Activated T-helper 2 cell treated with anti-CD3 and anti-CD28 coated beads, Interferon-gamma antibody, Interleukin-2, Interleukin-4, amounts not matched to agents 10 μg/mL and 5 μg/mL and 100 μg/mL, durations not matched to agents 14 hours and 24 hours and 36 hours (primary cell): Measurements from ENCODE around the gene DNAH9. TPM values are rescaled to one million over a fixed set of nuclear protein-coding genes. Genes with fewer than 3 reads are reported as not detected.
A peak's percentile ranks its signal among the peaks of the same experiment; 100 is the strongest.

ENCODE experiments used
- DNase-seq: peaks from one replicate; pipeline ENCODE4 v3.0.0; 2021; ENCODE audit warnings: low spot score
- H3K27ac Mint-ChIP-seq: one replicate; pipeline ENCODE4 v1.8.0; 2021; ENCODE audit warnings: mixed read lengths
- H3K27me3 Mint-ChIP-seq: one replicate; pipeline ENCODE4 v1.8.0; 2021; ENCODE audit warnings: low read depth, mixed read lengths
- H3K36me3 Mint-ChIP-seq: one replicate; pipeline ENCODE4 v1.8.0; 2021; ENCODE audit warnings: low read depth, mixed read lengths
- H3K4me1 Mint-ChIP-seq: one replicate; pipeline ENCODE4 v1.8.0; 2021; ENCODE audit warnings: low read depth, mixed read lengths
- H3K4me3 Mint-ChIP-seq: one replicate; pipeline ENCODE4 v1.8.0; 2021; ENCODE audit warnings: low read depth, mild to moderate bottlenecking, moderate library complexity, mixed read lengths
- H3K9me3 Mint-ChIP-seq: one replicate; pipeline ENCODE4 v1.8.0; 2021; ENCODE audit warnings: mixed read lengths
- intact Hi-C: fragments of 100-400 bp; cut with micrococcal nuclease; formaldehyde crosslinking; loops from one replicate; pipeline ENCODE4 v1.15.1; 2023
- total RNA-seq: library from RNA; stranded (reverse); gene quantifications from 2 replicates; pipeline ENCODE4 v1.2.3, GENCODE V29; 2022

The DNAH9 gene, protein sequence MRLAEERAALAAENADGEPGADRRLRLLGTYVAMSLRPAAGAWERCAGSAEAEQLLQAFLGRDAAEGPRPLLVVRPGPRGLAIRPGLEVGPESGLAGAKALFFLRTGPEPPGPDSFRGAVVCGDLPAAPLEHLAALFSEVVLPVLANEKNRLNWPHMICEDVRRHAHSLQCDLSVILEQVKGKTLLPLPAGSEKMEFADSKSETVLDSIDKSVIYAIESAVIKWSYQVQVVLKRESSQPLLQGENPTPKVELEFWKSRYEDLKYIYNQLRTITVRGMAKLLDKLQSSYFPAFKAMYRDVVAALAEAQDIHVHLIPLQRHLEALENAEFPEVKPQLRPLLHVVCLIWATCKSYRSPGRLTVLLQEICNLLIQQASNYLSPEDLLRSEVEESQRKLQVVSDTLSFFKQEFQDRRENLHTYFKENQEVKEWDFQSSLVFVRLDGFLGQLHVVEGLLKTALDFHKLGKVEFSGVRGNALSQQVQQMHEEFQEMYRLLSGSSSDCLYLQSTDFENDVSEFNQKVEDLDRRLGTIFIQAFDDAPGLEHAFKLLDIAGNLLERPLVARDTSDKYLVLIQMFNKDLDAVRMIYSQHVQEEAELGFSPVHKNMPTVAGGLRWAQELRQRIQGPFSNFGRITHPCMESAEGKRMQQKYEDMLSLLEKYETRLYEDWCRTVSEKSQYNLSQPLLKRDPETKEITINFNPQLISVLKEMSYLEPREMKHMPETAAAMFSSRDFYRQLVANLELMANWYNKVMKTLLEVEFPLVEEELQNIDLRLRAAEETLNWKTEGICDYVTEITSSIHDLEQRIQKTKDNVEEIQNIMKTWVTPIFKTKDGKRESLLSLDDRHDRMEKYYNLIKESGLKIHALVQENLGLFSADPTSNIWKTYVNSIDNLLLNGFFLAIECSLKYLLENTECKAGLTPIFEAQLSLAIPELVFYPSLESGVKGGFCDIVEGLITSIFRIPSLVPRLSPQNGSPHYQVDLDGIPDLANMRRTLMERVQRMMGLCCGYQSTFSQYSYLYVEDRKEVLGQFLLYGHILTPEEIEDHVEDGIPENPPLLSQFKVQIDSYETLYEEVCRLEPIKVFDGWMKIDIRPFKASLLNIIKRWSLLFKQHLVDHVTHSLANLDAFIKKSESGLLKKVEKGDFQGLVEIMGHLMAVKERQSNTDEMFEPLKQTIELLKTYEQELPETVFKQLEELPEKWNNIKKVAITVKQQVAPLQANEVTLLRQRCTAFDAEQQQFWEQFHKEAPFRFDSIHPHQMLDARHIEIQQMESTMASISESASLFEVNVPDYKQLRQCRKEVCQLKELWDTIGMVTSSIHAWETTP (N-terminal part only)
- not detected in 2 replicates for total RNA-seq

- Mint-ChIP-seq H3K27me3 (peaks cover 6% of the 10 kb centered on the region), H3K4me1 (no peaks in the 10 kb centered on the region), H3K9me3 (peaks cover 4% of the 10 kb centered on the region), H3K36me3 (no peaks in the 10 kb centered on the region), H3K27ac (no peak within 1 kb of the TSS), H3K4me3 (no peak within 1 kb of the TSS)
- DNase-seq = peak; percentile 8
- intact Hi-C loops = no loop called here
These were observed at the start of gene DNAH9 for GRCh38 chr17:11598274-11599221. TSS of gene DNAH9 (plus strand) at chr17:11598470. CDS start at chr17:11598499, 29 bp downstream.

- no peak for DNase-seq
- H3K36me3 Mint-ChIP-seq = no peaks in the 10 kb centered on the region
- peaks cover 32% of the 10 kb centered on the region for H3K9me3 Mint-ChIP-seq
- no peaks in the 10 kb centered on the region for H3K27me3 Mint-ChIP-seq
- intact Hi-C loops = no loop called here
- no peaks in the 10 kb centered on the region for H3K4me1 Mint-ChIP-seq
- H3K4me3 Mint-ChIP-seq = no peak overlapping the region
- no peak overlapping the region for H3K27ac Mint-ChIP-seq
These were observed 47.8 kb upstream of the DNAH9 start for GRCh38 chr17:11550431-11550830.

DNA sequence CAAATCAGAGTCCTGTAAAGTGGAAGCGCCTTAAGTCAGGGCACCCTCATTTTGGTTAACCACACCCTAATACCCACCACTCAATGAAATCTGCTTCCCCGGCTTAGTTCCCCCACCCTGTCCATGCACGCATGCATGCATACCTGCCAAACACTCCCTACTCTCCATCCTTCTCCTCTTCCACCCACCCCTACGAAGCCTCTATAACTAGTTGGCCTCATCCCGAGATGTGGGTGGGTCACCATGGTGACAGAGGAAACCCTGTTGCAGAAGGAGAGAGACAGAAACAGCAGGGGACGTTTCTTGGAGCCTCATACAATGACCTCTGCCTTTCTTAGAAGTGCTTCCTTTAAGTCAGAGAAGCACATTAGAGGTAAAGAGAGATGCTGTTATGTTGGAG lies 46.8 kb upstream of the DNAH9 start:
- Mint-ChIP-seq H3K27ac (no peak overlapping the region), H3K4me3 (no peak overlapping the region), H3K9me3 (peaks cover 40% of the 10 kb centered on the region), H3K27me3 (no peaks in the 10 kb centered on the region), H3K4me1 (no peaks in the 10 kb centered on the region), H3K36me3 (no peaks in the 10 kb centered on the region)
- intact Hi-C loops = no loop called here
- no peak for DNase-seq

- Mint-ChIP-seq H3K36me3 (no peaks in the 10 kb centered on the region), H3K27ac (no peak overlapping the region), H3K4me3 (no peak overlapping the region), H3K4me1 (no peaks in the 10 kb centered on the region), H3K9me3 (peaks cover 44% of the 10 kb centered on the region), H3K27me3 (no peaks in the 10 kb centered on the region)
- intact Hi-C loops = no loop called here
- no peak for DNase-seq
These were observed 45.1 kb upstream of the DNAH9 start for GRCh38 chr17:11553135-11553534.

DNA sequence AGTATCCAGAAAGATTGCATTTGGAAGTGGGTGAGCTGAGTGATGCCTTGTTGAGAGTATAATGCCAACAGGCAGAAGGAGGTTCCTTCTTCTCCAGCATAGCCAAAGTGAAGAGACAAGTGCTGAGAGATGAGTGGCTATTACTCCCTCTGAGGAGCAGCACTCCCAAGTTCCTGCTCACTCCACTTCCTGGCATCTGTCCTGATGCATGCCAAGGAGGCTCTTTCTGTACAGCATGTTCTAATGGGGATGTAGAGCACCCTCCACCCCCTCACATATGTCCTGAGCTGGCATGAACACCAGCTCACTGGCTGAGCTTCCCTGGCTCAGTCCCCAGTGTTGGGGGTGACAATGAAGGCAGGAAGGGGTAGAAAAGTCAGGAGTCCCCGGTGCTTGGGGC lies 44.2 kb upstream of the DNAH9 start:
- Mint-ChIP-seq H3K27ac (no peak overlapping the region), H3K4me1 (no peaks in the 10 kb centered on the region), H3K36me3 (no peaks in the 10 kb centered on the region), H3K4me3 (no peak overlapping the region), H3K27me3 (no peaks in the 10 kb centered on the region), H3K9me3 (peaks cover 41% of the 10 kb centered on the region)
- no peak for DNase-seq
- intact Hi-C loops = no loop called here

- Mint-ChIP-seq H3K4me1 (no peaks in the 10 kb centered on the region), H3K4me3 (no peak overlapping the region), H3K9me3 (peaks cover 38% of the 10 kb centered on the region), H3K27me3 (no peaks in the 10 kb centered on the region), H3K27ac (no peak overlapping the region), H3K36me3 (no peaks in the 10 kb centered on the region)
- DNase-seq = no peak
- intact Hi-C loops = no loop called here
These were observed 43.7 kb upstream of the DNAH9 start for GRCh38 chr17:11554542-11554941.

DNA sequence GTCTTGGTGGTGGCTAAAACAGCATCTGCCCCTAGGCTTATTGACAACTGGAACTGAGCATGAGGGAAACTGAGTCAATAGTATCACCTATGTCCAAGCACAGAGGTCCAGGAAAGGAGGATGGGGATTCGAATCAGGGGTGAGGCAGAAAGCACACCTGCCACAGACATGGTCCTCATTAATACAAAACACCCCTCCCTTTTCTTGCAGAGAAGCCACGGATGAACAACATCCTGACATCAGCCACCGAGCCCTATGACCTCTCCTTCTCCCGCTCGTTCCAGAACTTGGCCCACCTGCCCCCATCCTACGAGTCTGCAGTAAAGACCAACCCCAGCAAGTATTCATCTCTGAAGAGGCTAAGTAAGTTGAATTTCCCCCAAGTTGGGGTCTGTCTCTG lies 42.7 kb upstream of the DNAH9 start:
- DNase-seq = no peak
- Mint-ChIP-seq H3K36me3 (no peaks in the 10 kb centered on the region), H3K4me1 (no peaks in the 10 kb centered on the region), H3K9me3 (peaks cover 30% of the 10 kb centered on the region), H3K27ac (no peak overlapping the region), H3K27me3 (no peaks in the 10 kb centered on the region), H3K4me3 (no peak overlapping the region)
- intact Hi-C loops = no loop called here

DNA sequence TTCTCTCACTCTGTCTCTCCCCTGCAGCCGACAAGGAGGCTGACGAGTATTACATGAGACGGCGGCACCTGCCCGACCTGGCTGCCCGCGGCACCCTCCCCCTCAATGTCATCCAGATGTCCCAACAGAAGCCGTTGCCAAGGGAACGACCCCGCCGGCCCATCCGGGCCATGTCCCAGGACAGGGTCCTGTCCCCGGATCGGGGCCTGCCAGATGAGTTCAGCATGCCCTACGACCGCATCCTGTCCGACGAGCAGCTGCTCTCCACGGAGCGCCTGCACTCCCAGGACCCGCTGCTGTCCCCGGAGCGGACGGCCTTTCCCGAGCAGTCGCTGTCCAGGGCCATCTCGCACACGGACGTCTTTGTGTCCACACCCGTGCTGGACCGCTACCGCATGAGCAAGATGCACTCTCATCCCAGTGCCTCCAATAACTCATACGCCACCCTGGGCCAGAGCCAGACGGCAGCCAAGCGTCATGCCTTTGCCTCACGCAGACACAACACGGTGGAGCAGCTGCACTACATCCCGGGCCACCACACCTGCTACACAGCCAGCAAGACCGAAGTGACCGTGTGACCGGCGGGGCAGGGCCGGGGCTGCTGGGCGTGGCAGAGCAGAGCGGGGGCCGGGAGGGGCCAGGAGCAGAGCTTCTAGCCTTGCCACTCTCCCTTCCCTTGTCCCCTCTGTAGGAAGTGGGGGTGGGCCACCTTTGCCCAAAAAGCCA lies 40.4 kb upstream of the DNAH9 start:
- no peaks in the 10 kb centered on the region for H3K4me1 Mint-ChIP-seq
- H3K9me3 Mint-ChIP-seq = peaks cover 30% of the 10 kb centered on the region
- H3K4me3 Mint-ChIP-seq = no peak overlapping the region
- no peak for DNase-seq
- intact Hi-C loops = no loop called here
- no peak overlapping the region for H3K27ac Mint-ChIP-seq
- no peaks in the 10 kb centered on the region for H3K27me3 Mint-ChIP-seq
- no peaks in the 10 kb centered on the region for H3K36me3 Mint-ChIP-seq

DNA sequence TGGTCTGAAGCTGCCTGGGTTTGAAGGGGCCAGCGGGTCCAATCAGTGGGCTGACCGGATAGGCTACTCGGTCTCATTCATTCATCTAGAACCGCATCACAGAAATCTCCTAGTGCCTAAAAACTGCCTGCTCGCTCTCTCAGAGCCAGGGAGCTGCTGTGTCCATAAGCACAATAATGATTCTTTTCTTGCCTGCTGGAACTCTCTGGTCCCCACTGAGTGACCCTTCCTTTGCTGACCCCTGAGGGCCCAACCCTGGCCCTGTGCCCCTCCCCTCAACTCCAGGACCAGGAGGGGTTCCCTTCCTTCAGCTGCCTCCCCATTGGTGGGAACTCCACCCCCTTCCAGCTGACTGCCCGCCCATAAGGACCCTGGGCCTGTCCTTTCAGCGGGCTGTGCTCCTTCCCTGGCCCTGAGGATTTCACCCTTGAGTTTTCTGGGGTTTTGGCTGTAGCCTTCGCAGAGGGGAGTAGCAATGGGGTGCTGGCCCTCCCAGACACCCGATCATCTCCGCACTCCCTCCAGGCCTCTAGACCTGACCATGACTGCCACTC lies 39.5 kb upstream of the DNAH9 start:
- no peak overlapping the region for H3K27ac Mint-ChIP-seq
- H3K27me3 Mint-ChIP-seq = no peaks in the 10 kb centered on the region
- H3K36me3 Mint-ChIP-seq = no peaks in the 10 kb centered on the region
- H3K4me3 Mint-ChIP-seq = no peak overlapping the region
- intact Hi-C loops = no loop called here
- H3K9me3 Mint-ChIP-seq = peaks cover 28% of the 10 kb centered on the region
- DNase-seq = no peak
- no peaks in the 10 kb centered on the region for H3K4me1 Mint-ChIP-seq

GRCh38 chr17:11559601-11560000 lies 38.7 kb upstream of the DNAH9 start:
- Mint-ChIP-seq H3K27me3 (no peaks in the 10 kb centered on the region), H3K4me1 (no peaks in the 10 kb centered on the region), H3K9me3 (peaks cover 27% of the 10 kb centered on the region), H3K27ac (no peak overlapping the region), H3K36me3 (no peaks in the 10 kb centered on the region), H3K4me3 (no peak overlapping the region)
- intact Hi-C loops = no loop called here
- DNase-seq = no peak

DNA sequence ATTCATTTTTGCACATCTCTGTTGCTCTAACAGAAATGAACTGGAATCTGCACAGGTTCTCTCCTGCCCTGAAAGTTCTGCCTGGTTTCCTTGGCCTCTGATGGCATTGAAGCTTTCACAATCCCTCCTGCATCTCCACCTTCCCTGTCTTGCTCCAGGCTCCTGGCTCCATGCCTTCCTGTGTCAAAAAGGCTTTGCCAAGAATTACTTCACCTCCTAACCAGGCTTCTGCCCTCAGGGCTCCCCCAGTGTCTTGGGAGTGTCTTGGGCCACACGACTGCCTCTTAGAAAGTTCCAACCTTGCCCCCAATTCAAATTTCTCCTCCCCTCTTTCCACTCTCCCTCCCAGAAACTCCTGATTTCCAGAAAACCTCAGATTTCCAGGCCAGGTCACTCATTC lies 37.0 kb upstream of the DNAH9 start:
- no peak for DNase-seq
- Mint-ChIP-seq H3K4me1 (no peaks in the 10 kb centered on the region), H3K9me3 (peaks cover 19% of the 10 kb centered on the region), H3K27ac (no peak overlapping the region), H3K4me3 (no peak overlapping the region), H3K27me3 (no peaks in the 10 kb centered on the region), H3K36me3 (no peaks in the 10 kb centered on the region)
- intact Hi-C loops = no loop called here
